ENCODE results near the gene LRRC4B.

DNA sequence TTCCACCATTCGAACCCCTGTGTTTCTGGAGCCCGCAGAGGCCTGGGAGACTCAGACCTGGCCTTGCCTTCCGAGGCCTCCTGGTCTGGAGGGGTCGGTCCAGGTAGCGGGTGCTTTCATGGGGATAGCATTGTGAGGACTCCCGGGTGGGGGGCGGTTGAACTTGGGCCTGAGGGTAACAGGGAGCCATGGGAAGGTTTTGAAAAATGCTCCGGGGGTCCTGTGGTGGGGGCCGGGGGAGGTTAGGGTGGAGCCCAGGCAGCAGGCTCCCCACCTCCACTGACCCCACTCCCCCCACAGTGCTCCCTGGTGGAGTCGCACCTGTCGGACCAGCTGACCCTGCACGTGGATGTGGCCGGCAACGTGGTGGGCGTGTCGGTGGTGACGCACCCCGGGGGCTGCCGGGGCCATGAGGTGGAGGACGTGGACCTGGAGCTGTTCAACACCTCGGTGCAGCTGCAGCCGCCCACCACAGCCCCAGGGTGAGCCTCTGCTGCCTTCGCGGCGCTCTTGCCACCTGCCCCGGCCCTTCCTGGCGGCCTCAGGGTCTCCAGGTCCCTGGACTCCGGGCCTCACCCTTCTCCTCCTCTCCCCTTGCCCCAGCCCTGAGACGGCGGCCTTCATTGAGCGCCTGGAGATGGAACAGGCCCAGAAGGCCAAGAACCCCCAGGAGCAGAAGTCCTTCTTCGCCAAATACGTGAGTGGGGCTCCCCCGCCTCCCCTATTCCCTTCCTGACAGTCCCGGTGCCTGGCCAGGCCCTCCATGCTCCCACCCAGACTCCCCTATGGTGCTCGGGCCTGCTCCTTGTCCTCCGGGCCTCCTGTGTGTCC is 87.7 kb downstream of the LRRC4B start:
- TF ChIP-seq, protein P1, sequence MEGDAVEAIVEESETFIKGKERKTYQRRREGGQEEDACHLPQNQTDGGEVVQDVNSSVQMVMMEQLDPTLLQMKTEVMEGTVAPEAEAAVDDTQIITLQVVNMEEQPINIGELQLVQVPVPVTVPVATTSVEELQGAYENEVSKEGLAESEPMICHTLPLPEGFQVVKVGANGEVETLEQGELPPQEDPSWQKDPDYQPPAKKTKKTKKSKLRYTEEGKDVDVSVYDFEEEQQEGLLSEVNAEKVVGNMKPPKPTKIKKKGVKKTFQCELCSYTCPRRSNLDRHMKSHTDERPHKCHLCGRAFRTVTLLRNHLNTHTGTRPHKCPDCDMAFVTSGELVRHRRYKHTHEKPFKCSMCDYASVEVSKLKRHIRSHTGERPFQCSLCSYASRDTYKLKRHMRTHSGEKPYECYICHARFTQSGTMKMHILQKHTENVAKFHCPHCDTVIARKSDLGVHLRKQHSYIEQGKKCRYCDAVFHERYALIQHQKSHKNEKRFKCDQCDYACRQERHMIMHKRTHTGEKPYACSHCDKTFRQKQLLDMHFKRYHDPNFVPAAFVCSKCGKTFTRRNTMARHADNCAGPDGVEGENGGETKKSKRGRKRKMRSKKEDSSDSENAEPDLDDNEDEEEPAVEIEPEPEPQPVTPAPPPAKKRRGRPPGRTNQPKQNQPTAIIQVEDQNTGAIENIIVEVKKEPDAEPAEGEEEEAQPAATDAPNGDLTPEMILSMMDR (IDR thresholded peaks at IDR 0.05), result no peak
- TF ChIP-seq POLR2A (IDR thresholded peaks at IDR 0.05), result no peak
